ENCODE results near the gene SSX2IP.

GRCh38 chr1:84703431-84703830 is 13.2 kb upstream of the SSX2IP start:
- TF ChIP-seq, protein P1, sequence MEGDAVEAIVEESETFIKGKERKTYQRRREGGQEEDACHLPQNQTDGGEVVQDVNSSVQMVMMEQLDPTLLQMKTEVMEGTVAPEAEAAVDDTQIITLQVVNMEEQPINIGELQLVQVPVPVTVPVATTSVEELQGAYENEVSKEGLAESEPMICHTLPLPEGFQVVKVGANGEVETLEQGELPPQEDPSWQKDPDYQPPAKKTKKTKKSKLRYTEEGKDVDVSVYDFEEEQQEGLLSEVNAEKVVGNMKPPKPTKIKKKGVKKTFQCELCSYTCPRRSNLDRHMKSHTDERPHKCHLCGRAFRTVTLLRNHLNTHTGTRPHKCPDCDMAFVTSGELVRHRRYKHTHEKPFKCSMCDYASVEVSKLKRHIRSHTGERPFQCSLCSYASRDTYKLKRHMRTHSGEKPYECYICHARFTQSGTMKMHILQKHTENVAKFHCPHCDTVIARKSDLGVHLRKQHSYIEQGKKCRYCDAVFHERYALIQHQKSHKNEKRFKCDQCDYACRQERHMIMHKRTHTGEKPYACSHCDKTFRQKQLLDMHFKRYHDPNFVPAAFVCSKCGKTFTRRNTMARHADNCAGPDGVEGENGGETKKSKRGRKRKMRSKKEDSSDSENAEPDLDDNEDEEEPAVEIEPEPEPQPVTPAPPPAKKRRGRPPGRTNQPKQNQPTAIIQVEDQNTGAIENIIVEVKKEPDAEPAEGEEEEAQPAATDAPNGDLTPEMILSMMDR (conservative IDR thresholded peaks at IDR 0.05) = no peak
- no peak for TF ChIP-seq EZH2 (IDR thresholded peaks at IDR 0.05; ENCODE audit: low read depth)

Measured in PC-9 (cell line).